Naive thymus-derived CD4-positive, alpha-beta T cell (primary cell): ENCODE results near the gene CGB2. TPM values are rescaled to one million over a fixed set of nuclear protein-coding genes. Genes with fewer than 3 reads are reported as not detected.

ENCODE experiments used
- ATAC-seq: fragments of 150-1000 bp; cut with Tn5 transposase; 2 replicates; pipeline ENCODE4 v1.10.0; 2021; ENCODE audit warnings: mild to moderate bottlenecking, moderate library complexity
- CTCF ChIA-PET: fragments of 350-600 bp; sonication (Branson Sonifier 250); formaldehyde crosslinking; loops from one replicate; lab custom pipeline; 2021; ENCODE audit warnings: antibody characterized with exemption; lab: Charles Lee
- POLR2A ChIA-PET: fragments of 350-600 bp; sonication (Branson Sonifier 250); formaldehyde crosslinking; loops from one replicate; lab custom pipeline; 2021; ENCODE audit warnings: antibody characterized with exemption, inconsistent platforms; lab: Charles Lee
- DNase-seq, 9 donors: peaks; one replicate each; pipeline versions ENCODE4 v3.0.0 to v3.0.0-alpha.2; 2020 to 2022; ENCODE audit warnings: mixed read lengths in 1 of 9
- H3K27ac ChIP-seq: one replicate; pipeline ENCODE4 v1.7.0; 2013; ENCODE audit warnings: mild to moderate bottlenecking, low read depth, low read length, moderate library complexity
- H3K27me3 ChIP-seq, 2 donors: one replicate each; pipeline ENCODE4 v1.7.0; 2013; ENCODE audit warnings: low read length in 2 of 2, mild to moderate bottlenecking in 2 of 2, moderate library complexity in 2 of 2; ENCODE audit not compliant: control insufficient read depth in 2 of 2, insufficient read depth in 2 of 2
- H3K36me3 ChIP-seq, 3 experiments: 1 replicate in 2 of 3; 2 replicates in 1 of 3; pipeline ENCODE4 v1.7.0; 2013; ENCODE audit warnings: low read length in 3 of 3, mild to moderate bottlenecking in 3 of 3, moderate library complexity in 1 of 3; ENCODE audit not compliant: insufficient read depth in 3 of 3, control insufficient read depth in 2 of 3
- H3K4me1 ChIP-seq, 2 donors: one replicate each; pipeline ENCODE4 v1.7.0; 2013; ENCODE audit warnings: low read length in 2 of 2, mild to moderate bottlenecking in 2 of 2, moderate library complexity in 1 of 2; ENCODE audit not compliant: control insufficient read depth in 2 of 2, insufficient read depth in 2 of 2
- H3K4me3 ChIP-seq: 2 replicates; pipeline ENCODE4 v1.7.0; 2013; ENCODE audit warnings: mild to moderate bottlenecking, low read length
- H3K9me3 ChIP-seq, 3 experiments: 1 replicate in 2 of 3; 2 replicates in 1 of 3; pipeline ENCODE4 v1.7.0; 2013; ENCODE audit warnings: low read length in 3 of 3; ENCODE audit not compliant: control insufficient read depth in 2 of 3
- H3K27ac Mint-ChIP-seq, 9 donors: one replicate each; pipeline ENCODE4 v1.8.0; 2020 to 2022; ENCODE audit warnings: mixed read lengths in 9 of 9, mild to moderate bottlenecking in 8 of 9, moderate library complexity in 5 of 9, inconsistent platforms in 2 of 9
- H3K27me3 Mint-ChIP-seq, 5 donors: one replicate each; pipeline ENCODE4 v1.8.0; 2021 to 2022; ENCODE audit warnings: mixed read lengths in 5 of 5, mild to moderate bottlenecking in 1 of 5
- H3K36me3 Mint-ChIP-seq, 5 donors: one replicate each; pipeline ENCODE4 v1.8.0; 2020 to 2022; ENCODE audit warnings: mixed read lengths in 5 of 5, mild to moderate bottlenecking in 3 of 5, inconsistent platforms in 1 of 5
- H3K4me1 Mint-ChIP-seq, 7 donors: one replicate each; pipeline ENCODE4 v1.8.0; 2020 to 2022; ENCODE audit warnings: mixed read lengths in 7 of 7, mild to moderate bottlenecking in 3 of 7, inconsistent platforms in 1 of 7
- H3K4me3 Mint-ChIP-seq, 10 donors: one replicate each; pipeline ENCODE4 v1.8.0; 2020 to 2022; ENCODE audit warnings: mild to moderate bottlenecking in 10 of 10, mixed read lengths in 10 of 10, moderate library complexity in 6 of 10, inconsistent platforms in 2 of 10
- H3K9me3 Mint-ChIP-seq, 11 donors: one replicate each; pipeline ENCODE4 v1.8.0; 2020 to 2022; ENCODE audit warnings: mixed read lengths in 11 of 11, mild to moderate bottlenecking in 4 of 11, inconsistent platforms in 1 of 11, moderate library complexity in 1 of 11
- intact Hi-C, 2 donors: fragments of 100-400 bp; cut with micrococcal nuclease; formaldehyde crosslinking; loops; one replicate each; pipeline ENCODE4 v1.15.1; 2023
- polyA plus RNA-seq, 2 donors: library from polyadenylated mRNA; unstranded; fragments of 300-500 nt; fragmentation: Illumina TruSeq; gene quantifications; one replicate each; pipeline ENCODE4 v1.2.3, GENCODE V29; 2021
- total RNA-seq, 6 experiments: library from RNA in 5 of 6; stranded (reverse) in 5 of 6; gene quantifications; 1 replicate in 5 of 6; 2 replicates in 1 of 6; pipeline ENCODE4 v1.2.3 and lab custom pipeline; 2021 to 2026

CGB2 gene
- total and polyA plus RNA-seq, 7 experiments from 2014 or later = not detected

GRCh38 chr19:49058562-49058961 lies 26.9 kb downstream of the CGB2 start:
- H3K9me3 ChIP-seq = no peaks in the 10 kb centered on the region
- POLR2A ChIA-PET = no interaction called here
- H3K27ac ChIP-seq = no peak overlapping the region
- Mint-ChIP-seq H3K27ac (no peak overlapping the region), H3K4me1 (peaks cover 16 to 19% (median 17%) of the 10 kb centered on the region in 7 donors), H3K36me3 (no peaks in the 10 kb centered on the region), H3K27me3 (peaks cover 22 to 72% (median 30%) of the 10 kb centered on the region in 5 donors), H3K4me3 (peak overlapping the region in 6 of 10 donors; percentile 35 to 99 (median 84)), H3K9me3 (peaks cover 0 to 1% (median 0%) of the 10 kb centered on the region in 11 donors)
- CTCF ChIA-PET = no interaction called here
- H3K27me3 ChIP-seq = peaks cover 0 to 10% of the 10 kb centered on the region in 2 donors
- DNase-seq (no peak), ATAC-seq (no peak)
- peaks cover 11 to 14% of the 10 kb centered on the region in 2 donors for H3K4me1 ChIP-seq
- no peak overlapping the region for H3K4me3 ChIP-seq
- H3K36me3 ChIP-seq = no peaks in the 10 kb centered on the region
- intact Hi-C loops = loop anchor here in 1 of 2 donors (10.0 kb wide), 1 partner anchor 64 kb away; the partner anchor contains the start of genes GYS1 and RUVBL2

DNA sequence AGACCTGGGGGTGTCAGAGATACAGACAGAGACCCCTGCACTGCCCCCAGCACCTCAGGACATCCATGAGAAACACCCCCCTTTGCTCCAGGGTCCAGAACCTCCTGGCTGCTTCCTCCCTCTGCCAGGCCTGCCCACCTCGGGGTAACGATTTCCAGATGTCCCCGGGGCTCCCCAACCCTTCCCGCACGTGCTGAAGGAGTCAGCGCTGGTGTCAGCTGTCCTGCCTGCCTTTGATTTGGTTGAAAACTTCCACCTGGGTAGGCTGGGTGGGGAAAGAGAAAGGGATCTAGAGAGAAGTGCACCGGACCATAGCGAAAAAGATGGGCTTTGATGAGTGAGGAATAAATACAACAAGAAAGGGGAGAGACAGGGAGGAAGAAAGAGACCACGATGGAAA lies 27.4 kb downstream of the CGB2 start:
- H3K36me3 ChIP-seq = no peaks in the 10 kb centered on the region
- H3K4me1 ChIP-seq = peaks cover 11 to 14% of the 10 kb centered on the region in 2 donors
- no peaks in the 10 kb centered on the region for H3K9me3 ChIP-seq
- POLR2A ChIA-PET = no interaction called here
- Mint-ChIP-seq H3K36me3 (no peaks in the 10 kb centered on the region), H3K4me3 (peak overlapping the region in 5 of 10 donors; percentile 3 to 99 (median 57)), H3K27me3 (peaks cover 23 to 75% (median 30%) of the 10 kb centered on the region in 5 donors), H3K27ac (no peak overlapping the region), H3K9me3 (no peaks in the 10 kb centered on the region), H3K4me1 (peaks cover 16 to 19% (median 17%) of the 10 kb centered on the region in 7 donors)
- H3K27ac ChIP-seq = no peak overlapping the region
- CTCF ChIA-PET = no interaction called here
- intact Hi-C loops = loop anchor here in 1 of 2 donors (10.0 kb wide), 1 partner anchor 64 kb away; the partner anchor contains the start of genes GYS1 and RUVBL2
- ATAC-seq (no peak), DNase-seq (no peak)
- H3K27me3 ChIP-seq = peaks cover 0 to 10% of the 10 kb centered on the region in 2 donors
- no peak overlapping the region for H3K4me3 ChIP-seq

GRCh38 chr19:49061000-49061399 lies 29.3 kb downstream of the CGB2 start:
- no peaks in the 10 kb centered on the region for H3K36me3 Mint-ChIP-seq
- DNase-seq = no peak
- ATAC-seq = no peak
- ChIA-PET CTCF (no interaction called here), POLR2A (no interaction called here)
- H3K4me1 Mint-ChIP-seq = peaks cover 16 to 20% (median 17%) of the 10 kb centered on the region in 7 donors
- peaks cover 11 to 14% of the 10 kb centered on the region in 2 donors for H3K4me1 ChIP-seq
- intact Hi-C loops = no loop called here
- no peaks in the 10 kb centered on the region for H3K36me3 ChIP-seq
- H3K4me3 Mint-ChIP-seq = peak overlapping the region in 2 of 10 donors; percentile 10 to 19
- no peaks in the 10 kb centered on the region for H3K9me3 Mint-ChIP-seq
- H3K27ac Mint-ChIP-seq = no peak overlapping the region
- H3K27ac ChIP-seq = no peak overlapping the region
- no peak overlapping the region for H3K4me3 ChIP-seq
- no peaks in the 10 kb centered on the region for H3K9me3 ChIP-seq
- peaks cover 0 to 10% of the 10 kb centered on the region in 2 donors for H3K27me3 ChIP-seq
- peaks cover 31 to 80% (median 38%) of the 10 kb centered on the region in 5 donors for H3K27me3 Mint-ChIP-seq

DNA sequence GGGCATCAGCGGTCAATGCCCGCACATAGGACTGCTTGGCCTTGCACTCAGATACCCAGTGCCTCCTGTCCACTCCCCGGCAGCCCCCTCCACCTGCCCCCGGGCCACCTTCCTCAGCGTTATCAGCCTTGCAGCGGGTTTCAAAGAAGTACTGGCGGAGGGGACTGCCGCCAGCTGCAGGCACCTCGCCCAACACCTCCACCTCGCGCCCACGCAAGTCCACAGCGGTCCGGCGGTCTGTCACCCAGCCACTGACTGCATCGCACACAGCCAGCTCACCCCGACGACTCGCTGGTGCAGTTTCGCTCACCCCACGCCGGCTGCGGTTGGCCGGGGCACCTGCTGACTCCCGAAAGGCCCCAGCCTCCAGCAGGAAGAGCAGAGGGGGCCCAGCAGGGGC lies 29.8 kb downstream of the CGB2 start:
- Histone ChIP-seq H3K27me3 (peaks cover 0 to 10% of the 10 kb centered on the region in 2 donors), H3K4me3 (no peak overlapping the region), H3K27ac (no peak overlapping the region), H3K4me1 (peaks cover 11 to 12% of the 10 kb centered on the region in 2 donors), H3K9me3 (no peaks in the 10 kb centered on the region), H3K36me3 (no peaks in the 10 kb centered on the region)
- POLR2A ChIA-PET = no interaction called here
- CTCF ChIA-PET = no interaction called here
- no peak for DNase-seq
- Mint-ChIP-seq H3K9me3 (no peaks in the 10 kb centered on the region), H3K27ac (no peak overlapping the region), H3K4me1 (peaks cover 15 to 20% (median 17%) of the 10 kb centered on the region in 7 donors), H3K4me3 (no peak overlapping the region), H3K27me3 (peaks cover 34 to 80% (median 42%) of the 10 kb centered on the region in 5 donors), H3K36me3 (no peaks in the 10 kb centered on the region)
- intact Hi-C loops = no loop called here
- ATAC-seq = no peak

GRCh38 chr19:49064029-49064629 lies 32.4 kb downstream of the CGB2 start:
- Mint-ChIP-seq H3K27me3 (peaks cover 37 to 75% (median 45%) of the 10 kb centered on the region in 5 donors), H3K4me1 (peaks cover 0 to 4% (median 0%) of the 10 kb centered on the region in 7 donors), H3K27ac (no peak overlapping the region), H3K4me3 (peak overlapping the region in 4 of 10 donors; percentile 4 to 58 (median 25)), H3K9me3 (peaks cover 0 to 2% (median 0%) of the 10 kb centered on the region in 11 donors), H3K36me3 (no peaks in the 10 kb centered on the region)
- ATAC-seq (no peak), DNase-seq (no peak)
- Histone ChIP-seq H3K27me3 (peaks cover 0 to 3% of the 10 kb centered on the region in 2 donors), H3K4me1 (no peaks in the 10 kb centered on the region), H3K9me3 (no peaks in the 10 kb centered on the region), H3K36me3 (no peaks in the 10 kb centered on the region), H3K27ac (no peak overlapping the region), H3K4me3 (no peak overlapping the region)
- intact Hi-C loops = no loop called here
- CTCF ChIA-PET = no interaction called here
- POLR2A ChIA-PET = no interaction called here

DNA sequence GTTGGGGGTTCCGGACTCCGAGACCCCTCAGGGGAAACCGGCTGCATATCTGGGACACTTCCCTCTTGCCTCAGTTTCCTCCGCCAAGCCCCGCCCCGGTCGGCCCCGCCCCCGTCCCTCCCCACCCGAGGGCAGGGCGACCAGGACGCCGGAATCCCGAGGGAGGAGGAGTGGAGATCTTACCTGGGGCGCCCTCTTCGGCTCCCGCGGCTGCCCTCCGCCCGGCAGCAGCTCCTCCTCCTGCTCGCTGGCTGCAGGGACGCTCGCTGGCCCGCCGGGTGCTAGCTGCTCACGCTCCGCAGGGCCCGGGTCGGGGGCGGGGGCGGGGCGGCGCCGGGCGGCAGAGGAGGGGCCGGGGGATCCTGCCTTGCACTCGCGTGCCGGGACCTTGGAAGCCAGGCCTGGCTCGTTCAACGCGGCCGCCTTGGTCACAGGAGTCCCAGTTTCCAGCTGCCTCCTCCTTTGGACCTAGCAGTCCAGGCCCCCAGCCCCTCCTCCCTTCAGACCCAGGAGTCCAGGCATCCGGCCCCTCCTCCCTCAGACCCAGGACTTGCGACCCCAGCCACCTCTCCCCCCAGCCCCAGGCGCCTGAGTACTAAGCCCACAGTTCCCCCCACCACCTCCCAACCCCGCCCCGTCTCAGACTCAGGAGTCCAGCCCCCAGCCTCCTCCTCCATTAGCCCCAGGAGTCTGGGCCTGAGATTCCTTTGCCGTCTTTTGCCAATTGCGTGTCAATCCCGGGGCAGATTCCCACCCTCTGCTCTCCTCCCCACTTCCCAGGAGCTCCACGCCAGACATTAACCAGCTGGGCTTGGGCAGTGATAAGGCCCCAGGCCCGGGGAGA lies 33.3 kb downstream of the CGB2 start, which contains the start of gene NTF4:
Gene NTF4, minus strand, starts transcription at position 51 of the 844 bp plus-strand sequence. CDS start 2,821 bp downstream, outside the sequence.
- Mint-ChIP-seq H3K4me3 (peak within 1 kb of the TSS in 5 of 10 donors; percentile 4 to 58 (median 29)), H3K4me1 (peaks cover 0 to 4% (median 0%) of the 10 kb centered on the region in 7 donors), H3K9me3 (peaks cover 0 to 4% (median 0%) of the 10 kb centered on the region in 11 donors), H3K27me3 (peaks cover 40 to 74% (median 46%) of the 10 kb centered on the region in 5 donors), H3K27ac (no peak within 1 kb of the TSS), H3K36me3 (no peaks in the 10 kb centered on the region)
- DNase-seq (no peak), ATAC-seq (no peak)
- H3K9me3 ChIP-seq = no peaks in the 10 kb centered on the region
- ChIA-PET CTCF (no interaction called here), POLR2A (no interaction called here)
- intact Hi-C loops = no loop called here
- H3K27me3 ChIP-seq = peaks cover 0 to 3% of the 10 kb centered on the region in 2 donors
- H3K4me1 ChIP-seq = no peaks in the 10 kb centered on the region
- no peaks in the 10 kb centered on the region for H3K36me3 ChIP-seq
- H3K4me3 ChIP-seq = no peak within 1 kb of the TSS
- H3K27ac ChIP-seq = no peak within 1 kb of the TSS
